A549 (cell line): Measurements from ENCODE around the gene VSIR. TPM values are rescaled to one million over a fixed set of nuclear protein-coding genes. Genes with fewer than 3 reads are reported as not detected.

Experiments used
- ATAC-seq, 2 experiments: fragments of 200-7000 bp in 1 of 2; fragments of >200 bp in 1 of 2; cut with Nextera tagmentation in 1 of 2; cut with Tn5 transposase in 1 of 2; 3 replicates each; pipeline versions ENCODE4 v1.8.0 to v1.9.1; 2018 to 2020; ENCODE audit warnings: mild to moderate bottlenecking in 1 of 2, moderate library complexity in 1 of 2
- CTCF ChIA-PET: fragments of 300-600 bp; sonication (Branson Sonifier 250); formaldehyde crosslinking; extraction: SDS; loops from one replicate; lab custom pipeline; 2021; ENCODE audit warnings: antibody characterized with exemption, inconsistent platforms; lab: Yijun Ruan, JAX
- POLR2A ChIA-PET: fragments of 350-600 bp; formaldehyde crosslinking; extraction: SDS; loops from one replicate; lab custom pipeline; 2021; ENCODE audit warnings: antibody characterized with exemption, inconsistent platforms; lab: Yijun Ruan, JAX
- DNase-seq, 2 experiments: peaks; one replicate each; pipeline versions ENCODE4 v3.0.0 to v3.0.0-alpha.2; 2011 to 2016; ENCODE audit warnings: low read depth in 1 of 2, low spot score in 1 of 2
- FAIRE-seq: peaks from 2 replicates; lab custom pipeline; 2011; peaks lifted over from hg19 to GRCh38; lab: Jason Lieb, UNC
- H3K27ac ChIP-seq, 2 experiments: fragments of >200 bp; sonication (Bioruptor Twin); formaldehyde crosslinking; 3 replicates each; pipeline ENCODE4 v1.5.1; 2016 to 2017
- H3K4me1 ChIP-seq: fragments of >200 bp; sonication (Bioruptor Twin); formaldehyde crosslinking; 3 replicates; pipeline ENCODE4 v1.6.1; 2016
- H3K4me2 ChIP-seq: fragments of >200 bp; sonication (Bioruptor Twin); formaldehyde crosslinking; 3 replicates; pipeline ENCODE4 v1.6.1; 2016
- H3K4me3 ChIP-seq: fragments of >200 bp; sonication (Bioruptor Twin); formaldehyde crosslinking; 3 replicates; pipeline ENCODE4 v1.5.1; 2016
- H3K9me3 ChIP-seq: fragments of >200 bp; sonication (Bioruptor Twin); formaldehyde crosslinking; 3 replicates; pipeline ENCODE4 v1.6.1; 2016
- CHD4 ChIP-seq: fragments of 200-600 bp; sonication (generic); IDR thresholded peaks from 2 replicates; pipeline ENCODE4 v1.6.1; 2016; ENCODE audit warnings: antibody characterized with exemption, mild to moderate bottlenecking, borderline replicate concordance
- CTCF ChIP-seq: fragments of >200 bp; sonication (Bioruptor Twin); formaldehyde crosslinking; IDR thresholded peaks from 3 replicates; pipeline ENCODE4 v1.5.1; 2016
- E2F6 ChIP-seq: IDR thresholded peaks from 2 replicates; pipeline ENCODE4 v1.6.1; 2012; ENCODE audit warnings: low read depth, borderline replicate concordance
- EP300 ChIP-seq, 2 experiments: fragments of >200 bp; sonication (Bioruptor Twin); formaldehyde crosslinking; IDR thresholded peaks; 2 replicates in 1 of 2; 3 replicates in 1 of 2; pipeline ENCODE4 v1.6.1; 2016 to 2017
- FOSB ChIP-seq: fragments of 250-450 bp; sonication (Bioruptor Pico); IDR thresholded peaks from 2 replicates; pipeline ENCODE4 v1.5.0; 2020; ENCODE audit warnings: mild to moderate bottlenecking, moderate library complexity
- FOSL2 ChIP-seq, 2 experiments: fragments of 450-650 bp in 1 of 2; fragments of >200 bp in 1 of 2; sonication (Bioruptor Twin) in 1 of 2; formaldehyde crosslinking; IDR thresholded peaks; 2 replicates each; pipeline versions ENCODE4 v1.5.0 to v1.6.1; 2016 to 2020; ENCODE audit warnings: mild to moderate bottlenecking in 1 of 2, moderate library complexity in 1 of 2
- GATA3 ChIP-seq: IDR thresholded peaks from 2 replicates; pipeline ENCODE4 v1.6.1; 2012; ENCODE audit warnings: borderline replicate concordance
- HDAC2 ChIP-seq: fragments of 200-600 bp; sonication (generic); IDR thresholded peaks from 2 replicates; pipeline ENCODE4 v1.6.1; 2016
- HOXB13 ChIP-seq: fragments of 250-450 bp; sonication (Bioruptor Pico); IDR thresholded peaks from 2 replicates; pipeline ENCODE4 v1.5.0; 2020; ENCODE audit warnings: low read depth, mild to moderate bottlenecking, moderate library complexity
- KDM5A ChIP-seq: fragments of 200-600 bp; sonication (generic); IDR thresholded peaks from 2 replicates; pipeline ENCODE4 v1.6.1; 2016; ENCODE audit warnings: antibody characterized with exemption, mild to moderate bottlenecking
- MAZ ChIP-seq: fragments of 150-350 bp; IDR thresholded peaks from 2 replicates; pipeline ENCODE4 v1.6.1; 2014; ENCODE audit warnings: antibody characterized with exemption, low read depth, low read length, borderline replicate concordance
- MYC ChIP-seq: IDR thresholded peaks from 2 replicates; pipeline ENCODE4 v1.6.1; 2012; ENCODE audit warnings: mild to moderate bottlenecking, inconsistent platforms, low read length, improper control_type of control experiment, borderline replicate concordance
- NR3C1 ChIP-seq: fragments of >200 bp; sonication (Bioruptor Twin); formaldehyde crosslinking; IDR thresholded peaks from 3 replicates; pipeline ENCODE4 v1.6.1; 2017
- RAD21 ChIP-seq, 2 experiments: fragments of >200 bp in 1 of 2; sonication (Bioruptor Twin) in 1 of 2; formaldehyde crosslinking in 1 of 2; IDR thresholded peaks in 1 of 2; conservative IDR thresholded peaks in 1 of 2; 2 replicates in 1 of 2; 3 replicates in 1 of 2; pipeline ENCODE4 v1.6.1; 2012 to 2018; ENCODE audit warnings: inconsistent platforms in 1 of 2
- RARB ChIP-seq: fragments of 250-450 bp; sonication (Bioruptor Pico); IDR thresholded peaks from 2 replicates; pipeline ENCODE4 v1.8.0; 2021; ENCODE audit warnings: mild to moderate bottlenecking, moderate library complexity
- REST ChIP-seq: fragments of 200-600 bp; sonication (generic); IDR thresholded peaks from 2 replicates; pipeline ENCODE4 v1.6.1; 2016; ENCODE audit warnings: antibody characterized with exemption, mild to moderate bottlenecking, moderate library complexity
- SMC3 ChIP-seq: fragments of >200 bp; sonication (Bioruptor Twin); formaldehyde crosslinking; IDR thresholded peaks from 3 replicates; pipeline ENCODE4 v1.6.1; 2018; ENCODE audit warnings: inconsistent platforms
- TFCP2L1 ChIP-seq: fragments of 250-450 bp; sonication (Bioruptor Pico); IDR thresholded peaks from 2 replicates; pipeline ENCODE4 v1.5.0; 2021; ENCODE audit warnings: mild to moderate bottlenecking
- USF2 ChIP-seq: fragments of 450-650 bp; IDR thresholded peaks from 2 replicates; pipeline ENCODE4 v1.6.1; 2014; ENCODE audit warnings: antibody characterized with exemption
- ZFP36 ChIP-seq: fragments of 450-650 bp; IDR thresholded peaks from 2 replicates; pipeline ENCODE4 v1.6.1; 2014; ENCODE audit warnings: borderline replicate concordance; ENCODE audit not compliant: partially characterized antibody
- ZSCAN20 ChIP-seq: fragments of 250-450 bp; sonication (Bioruptor Pico); IDR thresholded peaks from 2 replicates; pipeline ENCODE4 v1.8.0; 2022; ENCODE audit warnings: mild to moderate bottlenecking, moderate library complexity
- WGBS: methylation state at CpG from one replicate; pipeline ENCODE4 v1.1.6; 2017; ENCODE audit errors: missing lambda C conversion rate; 5-methylcytosine and 5-hydroxymethylcytosine counted together
- polyA plus RNA-seq, 4 experiments: library from polyadenylated mRNA; depleted of rRNA in 3 of 4; stranded (reverse); fragments of >200 nt; fragmentation: RNase III in 1 of 4; extraction: RNeasy Plus Mini Kit Qiagen cat#74134 plus additional on column Dnase treatment in 1 of 4; gene quantifications; 2 replicates in 3 of 4; 3 replicates in 1 of 4; pipeline ENCODE4 v1.2.3, GENCODE V29; 2011 to 2017

The VSIR gene
- polyA plus RNA-seq, 2 of the 4 experiments (the other 2 are of a cell fraction): 15.5 to 18.5 TPM

GRCh38 chr10:71750124-71750841 lies 23.0 kb downstream of the VSIR start:
- CTCF ChIA-PET: no interaction called here
- no peak for FAIRE-seq

GRCh38 chr10:71749396-71749795 lies 23.9 kb downstream of the VSIR start:
- no peak overlapping the region; a peak in 1 of 6 replicates for H3K27ac ChIP-seq
- H3K4me3 ChIP-seq: no peak overlapping the region
- POLR2A ChIA-PET: no interaction called here
- CTCF ChIA-PET: interaction anchor here (0.8 to 3.7 kb wide), 3 partner anchors 23 to 41 kb away, joined by 3 to 19 read pairs (median 5); partner anchors contain the start of gene VSIR
- 91% methylated on average over 4 of the region's 4 CpGs for WGBS
- no peaks in the 10 kb centered on the region for H3K9me3 ChIP-seq
- H3K4me1 ChIP-seq: peaks cover 15% of the 10 kb centered on the region
- ATAC-seq (no peak), FAIRE-seq (no peak), DNase-seq (no peak)
- no peak overlapping the region for H3K4me2 ChIP-seq
- TF ChIP-seq GATA3: no peak
- TF ChIP-seq USF2: no peak
- TF ChIP-seq KDM5A: no peak
- TF ChIP-seq NR3C1: no peak
- no peak for TF ChIP-seq RAD21 (conservative IDR thresholded peaks at IDR 0.05 in 1 of 2, IDR thresholded peaks at IDR 0.05 in 1 of 2)
- no peak for TF ChIP-seq RARB (CRISPR knock-in tag)
- TF ChIP-seq REST: no peak

More at GRCh38 chr10:71750124-71750841, 23.0 kb downstream of the VSIR start:
- H3K27ac ChIP-seq: no peak overlapping the region
- 90% methylated on average over 14 of the region's 15 CpGs for WGBS
- TF ChIP-seq FOSL2 (IDR thresholded peaks at IDR 0.05) (no peak), FOSL2 (CRISPR knock-in tag; IDR thresholded peaks at IDR 0.05) (no peak), ZSCAN20 (CRISPR knock-in tag) (no peak), REST (no peak), MAZ (no peak), HOXB13 (no peak), KDM5A (no peak), CHD4 (no peak), HDAC2 (no peak), SMC3 (no peak), MYC (no peak), FOSB (no peak), NR3C1 (no peak), E2F6 (no peak), TFCP2L1 (CRISPR knock-in tag) (no peak), EP300 (IDR thresholded peaks at IDR 0.05) (no peak), CTCF (no peak), ZFP36 (no peak)
- TF ChIP-seq, all 56 proteins: peak for 0
- Histone ChIP-seq H3K4me2 (no peak overlapping the region), H3K9me3 (no peaks in the 10 kb centered on the region), H3K4me3 (no peak overlapping the region), H3K4me1 (peaks cover 15% of the 10 kb centered on the region)
- ATAC-seq: no peak
- DNase-seq: no peak
- POLR2A ChIA-PET: no interaction called here
